HG03103 (cell line): ENCODE measurements around the gene RAPGEF4.

Experiments
- ATAC-seq: cut with Tn5 transposase; IDR thresholded peaks from one replicate; pipeline ENCODE4 v1.9.1; 2021; ENCODE audit warnings: low read depth; ENCODE audit not compliant: unreplicated experiment

RAPGEF4 gene

DNA sequence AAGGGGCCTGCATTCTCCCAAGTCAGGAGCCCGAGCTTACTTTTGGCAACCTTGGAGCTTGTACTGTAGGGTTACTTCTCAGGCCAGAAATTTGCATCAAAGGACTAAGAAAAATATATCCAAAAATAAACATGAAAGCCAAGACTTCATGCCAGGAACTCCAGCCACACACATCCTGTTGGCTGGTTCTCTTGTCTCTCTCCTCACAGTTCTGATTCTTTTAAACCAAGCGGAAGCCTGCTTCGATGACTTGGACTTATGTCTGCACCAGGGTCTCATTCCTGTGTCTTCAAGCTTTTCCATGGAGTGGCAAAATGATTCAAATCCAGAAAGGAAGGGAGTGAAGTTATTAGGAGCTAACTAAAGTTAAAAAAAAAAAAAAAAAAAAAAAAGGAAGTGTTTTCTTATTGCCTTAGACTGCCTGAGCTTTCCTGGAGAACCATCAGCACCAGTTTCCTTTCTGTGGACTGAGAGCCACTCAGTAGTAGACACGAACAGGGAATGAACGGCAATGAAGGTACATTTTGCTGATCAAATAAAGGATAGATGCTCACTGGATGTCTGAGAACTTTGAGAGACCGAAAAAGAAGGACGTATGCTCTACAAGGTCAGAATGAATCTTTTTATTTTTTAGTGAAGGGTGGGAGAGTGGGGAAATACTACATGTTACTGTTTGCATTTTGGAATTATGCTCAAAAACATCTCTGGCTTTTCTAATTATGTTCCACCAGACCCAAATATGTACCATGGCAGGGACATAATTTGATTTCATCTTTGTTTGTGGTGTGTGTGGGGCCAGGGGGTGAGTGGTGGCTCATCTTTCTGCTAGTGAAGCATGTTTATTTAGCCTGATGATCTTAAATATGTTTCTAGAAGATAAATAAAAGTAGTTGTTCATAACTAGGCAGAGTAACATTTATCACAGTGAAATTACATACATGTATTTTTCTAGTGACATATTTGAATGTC lies 86.0 kb downstream of the RAPGEF4 start:
- no peak for ATAC-seq

DNA sequence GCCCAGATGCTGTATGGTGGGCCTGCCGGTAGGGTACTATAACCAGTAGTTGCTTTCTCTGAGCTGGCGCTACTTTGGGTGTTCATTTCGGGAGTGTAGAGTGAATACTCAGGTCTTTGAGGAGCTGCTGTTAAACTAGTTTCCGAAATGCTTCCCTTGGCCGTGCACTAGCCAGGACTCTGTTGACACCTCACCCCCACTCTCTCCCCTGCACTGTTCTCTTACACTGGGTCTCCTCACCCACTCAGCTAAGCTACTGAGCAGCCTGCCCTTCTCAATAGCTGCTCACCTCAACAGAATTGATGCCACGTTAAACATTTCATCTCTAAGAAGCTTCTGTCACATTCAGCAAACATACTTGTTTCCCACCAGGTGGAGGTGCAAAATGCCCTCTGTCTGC lies 86.9 kb downstream of the RAPGEF4 start:
- ATAC-seq, result no peak

DNA sequence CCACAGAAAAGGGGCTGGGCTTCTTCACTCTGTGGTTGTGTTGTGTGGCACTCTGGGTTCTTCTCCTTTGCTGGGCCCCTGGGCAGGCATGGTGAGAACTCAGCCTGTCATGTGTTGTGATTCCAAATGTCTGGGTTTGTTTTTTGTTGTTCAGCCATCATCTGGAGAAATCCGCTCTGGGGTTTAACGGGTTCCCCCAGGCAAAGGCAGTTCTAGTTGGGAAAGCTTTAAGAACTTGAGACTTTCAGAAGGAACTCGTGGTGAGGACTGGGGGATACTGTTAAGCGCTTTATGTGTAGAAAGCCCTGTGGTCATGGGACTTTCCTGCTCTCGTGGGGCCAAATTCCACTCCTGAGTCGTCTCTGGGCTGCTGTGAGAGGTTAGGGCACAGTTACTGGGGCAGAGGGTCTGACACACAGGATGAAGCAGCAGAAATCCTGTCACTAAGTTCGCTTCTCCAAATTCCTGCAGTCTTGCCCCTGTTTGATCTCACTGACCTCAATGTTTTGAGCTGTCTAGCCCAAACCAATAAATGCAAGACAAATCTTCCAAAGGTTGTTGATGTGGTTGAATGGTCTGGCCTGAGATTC lies 87.7 kb downstream of the RAPGEF4 start:
- no peak for ATAC-seq

DNA sequence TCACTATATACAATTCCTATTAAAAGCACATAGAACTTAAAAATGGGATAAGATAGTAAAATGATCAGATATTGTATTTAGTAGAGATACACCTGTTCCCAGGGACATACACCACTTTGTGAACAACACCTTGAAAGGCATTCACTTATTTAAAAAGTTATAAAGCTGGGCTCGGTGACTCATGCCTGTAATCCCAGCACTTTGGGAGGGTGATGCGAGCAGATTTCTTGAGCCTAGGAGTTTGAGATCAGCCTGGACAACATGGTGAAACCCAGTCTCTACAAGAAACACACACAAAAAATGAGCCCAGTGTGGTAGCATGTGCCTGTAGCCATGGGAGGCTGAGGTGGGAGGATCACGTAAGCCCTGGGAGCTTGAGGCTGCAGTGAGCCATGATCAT lies 90.9 kb downstream of the RAPGEF4 start:
- no peak for ATAC-seq

DNA sequence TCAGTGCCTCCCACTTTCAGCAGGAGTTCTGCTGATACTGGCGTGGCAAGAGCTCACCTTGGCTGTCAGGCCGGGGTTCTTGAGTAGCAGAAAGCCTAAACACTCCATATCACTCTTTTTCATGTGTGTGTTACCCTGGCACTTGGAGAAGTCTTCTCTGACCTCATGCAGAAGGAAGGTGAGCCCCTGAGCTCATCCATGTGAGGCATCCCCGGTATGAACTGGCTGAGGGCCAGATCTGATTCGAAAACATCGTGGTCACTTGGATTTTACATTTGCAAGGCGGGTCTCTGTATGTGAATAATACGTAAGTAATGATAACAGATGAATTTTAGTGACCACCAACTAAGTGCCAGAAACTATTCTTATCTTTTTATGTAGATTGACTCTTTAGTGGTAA lies 93.6 kb downstream of the RAPGEF4 start:
- ATAC-seq, result no peak

DNA sequence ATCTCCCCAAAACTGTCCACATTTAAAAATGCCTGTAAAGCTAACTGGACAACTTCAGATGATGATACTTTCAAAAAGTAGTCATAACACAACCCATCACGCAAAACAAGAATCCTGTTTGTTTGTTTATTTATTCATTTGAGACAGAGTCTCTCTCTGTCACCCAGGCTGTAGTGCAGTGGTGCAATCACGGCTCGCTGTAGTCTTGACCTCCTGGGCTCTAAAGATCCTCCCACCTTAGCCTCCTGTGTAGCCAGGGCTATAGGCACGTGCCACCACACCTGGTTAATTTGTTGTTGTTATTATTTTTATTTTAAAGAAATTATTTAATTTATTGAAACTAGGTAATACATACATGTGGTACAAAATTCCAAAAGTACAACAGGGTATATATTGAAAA lies 94.8 kb downstream of the RAPGEF4 start:
- ATAC-seq, result no peak

DNA sequence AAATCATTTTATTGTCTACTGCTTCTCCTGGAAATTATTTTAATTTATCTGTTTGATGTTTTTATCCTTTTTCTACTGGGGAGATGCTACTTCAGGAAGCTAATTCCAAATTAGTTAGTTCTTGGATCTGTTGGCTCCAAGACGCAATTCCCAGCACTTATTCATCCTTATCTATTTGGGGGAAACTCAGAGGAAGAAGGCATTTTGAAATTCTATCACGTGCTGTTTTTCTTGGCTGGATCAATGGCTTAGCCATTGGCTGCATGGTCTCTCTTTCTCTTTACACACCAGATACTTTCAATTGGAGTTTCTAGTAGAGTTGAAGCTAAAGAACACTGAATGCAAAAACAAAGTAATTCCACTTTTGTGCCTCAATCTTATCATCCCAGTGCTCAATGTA lies 98.3 kb downstream of the RAPGEF4 start:
- ATAC-seq, result no peak

DNA sequence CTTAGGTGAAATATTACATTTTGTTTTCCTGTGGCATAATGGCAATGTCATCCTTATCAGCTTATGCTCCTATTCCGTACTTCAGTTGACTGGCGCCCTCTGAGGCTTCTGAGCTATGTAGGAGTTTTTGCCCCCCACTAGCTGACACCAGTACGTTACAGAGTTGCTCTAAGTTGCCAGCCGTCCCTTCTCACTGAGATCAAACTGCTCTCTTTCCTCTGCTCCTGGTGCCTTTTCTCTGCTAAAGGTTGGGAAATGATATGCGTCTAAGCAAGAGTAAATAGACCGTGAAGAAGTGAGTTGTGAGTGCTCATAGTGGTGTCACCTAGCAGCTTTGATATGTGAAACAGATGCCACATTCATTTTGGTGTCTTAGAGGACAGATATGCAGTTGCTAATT lies 99.2 kb downstream of the RAPGEF4 start:
- ATAC-seq, result no peak

DNA sequence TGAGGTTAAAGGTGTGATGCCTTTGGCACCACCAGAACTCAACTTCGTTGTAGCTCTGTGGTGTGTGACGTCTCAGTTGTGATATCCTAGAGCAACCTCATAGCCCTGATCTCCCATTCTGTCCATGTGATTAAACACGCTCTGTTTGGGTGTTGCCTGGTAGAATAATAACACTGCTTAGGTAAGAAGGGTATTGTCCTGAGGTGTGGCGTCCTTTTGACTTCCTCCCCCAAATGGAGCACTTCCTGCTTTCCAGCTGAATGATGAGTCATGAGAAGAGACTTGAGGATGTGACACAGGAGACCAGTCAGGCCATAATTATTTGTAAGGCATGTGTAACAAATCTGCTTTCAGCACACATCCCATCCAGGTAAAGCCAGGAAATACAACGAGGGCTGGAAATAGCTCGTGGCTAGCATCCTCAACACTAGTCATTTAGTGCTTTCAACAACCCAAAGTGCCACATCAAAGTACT lies 100.7 kb downstream of the RAPGEF4 start:
- no peak for ATAC-seq

DNA sequence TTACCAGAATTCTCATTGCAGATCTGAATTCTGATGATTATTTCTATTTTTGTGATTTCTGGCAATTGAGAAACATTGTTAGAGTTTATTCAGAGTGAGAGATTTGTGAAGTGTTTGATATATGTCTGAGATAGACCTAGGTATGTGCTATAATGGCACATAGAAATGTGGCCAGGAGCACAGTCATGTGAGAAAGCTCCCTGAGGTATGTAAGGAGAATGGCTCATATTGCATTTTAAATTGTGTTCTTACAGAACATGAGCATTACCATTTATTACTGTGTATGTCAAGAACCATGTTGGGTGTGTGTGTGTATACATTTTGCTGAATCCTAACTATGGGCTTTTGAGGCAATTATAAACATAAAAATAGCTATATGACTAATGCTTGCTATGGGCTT lies 101.2 kb downstream of the RAPGEF4 start:
- no peak for ATAC-seq

DNA sequence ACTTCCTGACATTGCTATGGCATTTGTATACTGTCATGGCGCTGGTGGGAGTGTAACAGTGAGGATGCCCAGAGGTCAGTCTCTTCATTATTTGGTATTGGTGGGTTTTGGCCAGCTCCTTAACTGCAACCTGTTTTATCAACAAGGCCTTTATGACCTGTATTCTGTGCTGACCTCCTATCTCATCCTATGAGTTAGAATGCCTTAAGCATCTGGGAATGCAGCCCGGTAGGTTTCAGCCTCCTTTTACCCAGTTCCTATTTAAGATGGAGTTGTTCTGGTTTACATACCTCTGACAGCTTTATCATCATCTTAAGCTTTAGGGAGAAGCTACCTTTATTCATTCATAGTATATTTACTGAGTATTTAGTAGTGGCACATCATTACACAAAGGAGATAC lies 103.8 kb downstream of the RAPGEF4 start:
- ATAC-seq, result no peak

DNA sequence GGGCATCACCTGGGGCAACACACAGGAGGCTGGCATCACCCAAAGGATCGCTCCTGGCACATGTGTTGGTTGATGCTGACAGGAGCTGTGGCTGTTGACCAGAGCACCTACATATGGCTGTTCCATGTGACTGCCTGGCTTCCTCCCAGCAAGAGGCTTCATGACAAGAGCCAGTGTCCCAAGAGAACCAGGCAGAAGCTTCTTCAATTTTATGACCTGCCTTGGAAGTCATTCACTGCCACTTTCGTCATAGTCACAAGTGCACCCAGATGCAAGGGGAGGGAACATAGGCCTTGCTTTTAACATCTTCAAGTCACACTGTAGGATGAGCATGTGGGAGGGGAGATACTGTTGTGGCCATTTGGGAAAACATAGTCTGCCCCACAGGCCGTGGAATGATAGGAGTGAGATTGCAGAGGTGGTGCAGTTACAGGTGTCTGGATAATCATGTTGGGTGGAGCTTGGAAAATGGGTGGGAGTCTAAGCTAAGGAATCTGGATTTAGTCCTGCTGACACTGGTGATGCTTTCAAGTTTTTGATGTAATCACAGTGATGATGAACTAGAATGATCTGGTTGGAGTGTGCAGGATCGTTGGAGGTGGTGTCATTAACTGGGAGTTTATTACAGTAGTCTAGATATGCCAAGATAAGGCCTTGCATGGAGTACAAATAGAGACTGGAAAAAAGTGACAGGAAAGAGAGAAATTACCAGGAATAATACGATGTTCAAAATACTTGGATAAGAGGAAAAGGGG lies 107.0 kb downstream of the RAPGEF4 start:
- no peak for ATAC-seq

DNA sequence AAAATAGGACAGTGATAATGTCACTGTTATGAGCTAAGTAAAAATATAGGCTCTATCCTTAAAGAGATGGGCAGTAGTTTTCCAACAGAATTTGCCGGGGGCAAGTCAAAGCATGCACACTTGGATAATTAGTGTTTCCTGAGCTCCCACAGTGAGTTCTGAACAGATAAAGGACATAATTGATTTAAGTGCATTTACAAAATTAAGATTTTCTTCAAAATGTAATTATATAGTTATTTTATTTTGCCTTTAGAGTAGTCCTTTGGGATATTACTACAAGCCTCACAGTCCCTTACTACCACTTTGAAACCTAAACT lies 107.6 kb downstream of the RAPGEF4 start:
- ATAC-seq, result no peak

DNA sequence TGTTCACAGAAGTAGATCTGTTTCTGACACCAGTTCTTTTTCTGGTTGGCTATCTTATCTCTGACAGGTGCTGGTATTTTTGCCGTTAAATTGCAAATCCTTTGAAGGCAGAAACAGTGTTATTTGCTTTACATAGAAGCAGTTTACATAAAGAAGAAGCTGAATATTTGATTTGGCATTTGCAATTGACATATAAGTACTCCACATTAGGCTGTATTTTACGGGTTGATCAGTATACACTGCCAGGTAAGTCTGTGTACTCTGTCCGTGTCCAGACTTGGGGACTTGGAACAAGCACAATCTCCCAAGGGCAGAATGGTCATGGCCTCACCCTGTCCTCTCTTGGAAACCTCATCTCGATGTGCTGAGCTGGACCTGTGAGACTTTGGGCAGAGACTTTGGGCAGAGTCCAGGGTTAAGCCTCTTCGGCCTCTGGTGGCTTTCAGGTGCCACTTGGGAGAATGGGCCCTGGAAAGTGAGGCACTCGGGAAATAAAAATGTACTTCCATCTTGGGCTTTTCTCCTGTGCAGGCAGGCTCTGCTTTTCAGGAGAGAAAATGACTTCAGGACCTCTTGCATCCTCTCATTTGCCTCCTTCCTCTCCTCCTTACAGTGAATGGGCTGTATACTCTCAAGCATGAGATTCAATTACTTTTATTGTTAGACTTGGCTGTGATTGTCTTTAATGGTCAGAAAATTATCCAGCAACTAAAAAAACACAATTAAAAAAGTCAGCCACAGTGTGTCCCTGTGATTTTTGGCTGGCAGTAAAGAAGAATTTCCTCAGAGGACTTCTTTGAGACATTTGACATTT lies 108.5 kb downstream of the RAPGEF4 start:
- ATAC-seq, result no peak

DNA sequence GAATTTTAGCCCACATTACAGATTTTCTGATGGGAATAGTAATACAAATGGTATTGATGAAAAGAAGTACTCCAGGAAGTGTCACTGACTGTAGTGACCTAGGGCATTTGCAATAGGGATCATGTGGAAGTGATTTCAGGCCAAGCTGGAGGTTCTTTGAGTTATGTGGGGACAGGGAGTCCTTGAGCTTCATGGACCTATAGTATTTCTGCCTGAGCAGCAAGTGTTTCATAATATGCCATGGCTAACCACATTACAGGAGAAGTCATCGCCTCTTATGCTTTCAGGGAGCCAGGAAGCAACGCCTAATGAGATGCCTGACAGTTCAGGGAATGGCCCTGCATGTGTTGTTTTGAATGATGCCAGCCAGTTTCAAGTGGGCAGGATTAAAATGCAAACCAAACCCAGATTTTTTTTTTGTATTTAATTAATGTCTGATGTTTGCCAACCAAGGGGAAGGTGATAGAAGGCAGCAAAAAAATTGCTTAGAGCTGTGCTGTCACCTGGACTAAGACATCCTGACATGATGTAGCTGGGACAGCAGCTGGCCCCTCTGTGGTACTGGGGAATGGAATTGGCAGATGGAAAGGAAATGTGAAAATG lies 109.5 kb downstream of the RAPGEF4 start:
- no peak for ATAC-seq

DNA sequence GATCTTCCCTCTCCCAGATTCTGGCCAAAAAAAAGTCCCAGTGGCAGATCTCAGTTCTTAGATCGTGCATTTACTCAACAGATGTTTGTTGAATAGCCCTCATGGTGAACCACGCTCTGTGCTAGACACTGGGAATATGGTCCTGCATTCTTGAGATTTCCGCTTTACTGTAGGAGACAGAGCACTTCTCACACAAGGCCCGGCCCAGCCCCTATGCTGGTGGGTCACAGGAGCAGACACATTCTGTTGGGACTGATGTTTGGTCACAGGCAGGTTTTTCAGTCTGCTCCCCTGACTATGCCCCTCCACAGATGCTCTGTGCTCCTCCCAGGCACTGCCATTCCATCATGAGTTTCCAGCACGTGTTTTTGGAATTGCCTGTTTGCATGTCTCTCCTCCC lies 110.9 kb downstream of the RAPGEF4 start:
- ATAC-seq, result no peak

DNA sequence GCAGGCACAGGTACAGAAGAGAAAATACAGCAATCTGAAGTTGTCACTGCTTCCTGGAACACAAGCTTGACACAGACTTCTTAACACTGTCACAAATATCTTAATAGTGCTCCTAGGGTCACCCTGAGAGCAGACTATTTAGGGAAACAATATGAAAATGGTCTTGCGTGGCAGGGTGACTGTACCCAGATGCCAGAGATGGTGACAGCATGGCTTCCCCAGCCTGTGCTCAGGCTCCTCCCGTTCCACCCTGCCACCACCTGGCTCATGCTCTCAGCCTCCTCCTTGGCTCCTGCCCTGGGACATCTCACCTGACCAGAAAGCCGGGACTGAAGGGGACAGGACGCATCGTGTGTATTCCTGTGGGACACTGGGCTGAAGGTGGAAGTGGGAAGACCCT lies 111.5 kb downstream of the RAPGEF4 start:
- ATAC-seq, result no peak

DNA sequence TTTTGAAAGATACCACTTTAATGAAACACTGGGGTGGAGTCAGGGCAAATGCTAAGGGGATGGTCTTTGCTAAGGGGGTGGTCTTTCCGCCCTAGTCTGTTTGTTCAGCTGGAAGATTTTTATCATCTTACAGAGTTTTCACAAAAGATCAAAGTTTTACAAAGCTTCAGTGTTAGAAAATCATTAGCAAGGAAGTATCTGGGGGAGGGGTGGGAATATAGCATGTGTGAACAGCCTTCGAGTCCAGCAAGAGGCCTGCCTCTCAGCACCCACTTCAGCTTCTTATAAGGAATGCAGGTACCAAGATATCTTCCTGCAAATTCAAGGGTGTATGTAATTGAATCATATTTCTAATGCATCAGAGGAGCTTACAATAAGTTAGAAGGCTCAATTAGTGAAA lies 112.9 kb downstream of the RAPGEF4 start:
- ATAC-seq, result no peak

DNA sequence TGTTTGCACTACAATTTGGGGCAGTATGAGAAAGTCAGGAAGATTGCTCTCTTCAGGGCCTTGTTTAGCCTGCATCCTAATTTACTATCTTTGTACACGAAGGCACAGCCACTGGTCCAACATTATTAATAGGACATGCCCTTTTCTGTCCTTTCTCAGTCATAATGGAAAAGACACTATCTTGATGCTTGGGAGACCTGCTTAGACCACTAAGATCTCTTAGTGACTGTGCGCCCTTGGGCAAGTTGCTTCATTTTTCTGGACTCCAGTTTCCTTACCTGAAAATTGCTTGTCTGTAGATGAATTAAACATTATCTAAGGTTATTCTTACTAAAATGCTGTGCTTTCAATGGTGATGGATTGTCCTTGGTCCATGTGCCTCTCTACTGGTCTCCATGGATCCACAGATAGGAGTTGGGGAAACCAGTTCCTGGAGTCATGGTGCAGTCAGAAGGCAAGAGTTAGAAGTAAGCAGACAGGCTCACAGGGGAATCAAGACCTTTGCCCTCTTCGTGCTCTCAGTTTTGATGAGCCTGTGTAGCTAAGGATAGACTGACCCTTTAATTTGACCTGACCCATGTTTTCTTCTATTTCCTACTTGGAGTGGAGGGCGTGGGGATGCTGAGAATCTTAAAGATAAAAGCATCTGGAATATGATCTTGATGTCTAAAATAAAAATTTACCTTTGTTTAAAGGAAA lies 114.0 kb downstream of the RAPGEF4 start:
- ATAC-seq, result no peak

DNA sequence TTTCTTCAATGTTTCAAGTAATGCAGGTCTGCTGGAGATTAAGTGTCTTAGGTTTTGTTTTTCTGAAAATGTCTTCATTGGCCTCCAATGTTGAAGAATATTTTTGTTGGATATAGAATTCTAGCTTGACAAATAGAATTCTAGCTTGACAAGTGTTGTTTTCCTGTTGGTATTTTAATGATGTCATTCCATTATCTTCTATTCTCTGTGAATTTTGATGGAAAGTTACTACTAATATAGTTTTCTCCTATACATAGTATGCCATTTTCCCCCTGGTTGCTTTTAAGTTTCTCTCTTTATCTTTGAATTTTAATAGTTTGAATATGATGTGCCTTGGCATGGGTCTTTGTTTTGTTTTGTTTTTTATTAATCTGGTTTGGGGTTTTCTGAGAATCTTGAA lies 119.9 kb downstream of the RAPGEF4 start:
- ATAC-seq, result no peak
